Thoracic aorta (tissue), 2 donors: ENCODE measurements around the gene KISS1. TPM values are rescaled to one million over a fixed set of nuclear protein-coding genes. Genes with fewer than 3 reads are reported as not detected.

Experiments used
- ATAC-seq: fragments of 150-250 bp; one replicate; pipeline ENCODE4 v1.8.0; 2017; ENCODE audit warnings: low read depth; ENCODE audit not compliant: insufficient number of reproducible peaks, low FRiP score
- DNase-seq: peaks from one replicate; pipeline ENCODE4 v3.0.0-alpha.2; 2020; ENCODE audit warnings: low spot score
- H3K27ac ChIP-seq, 2 donors: fragments of 200-600 bp; sonication (generic); 1 replicate in 1 of 2; 2 replicates in 1 of 2; pipeline ENCODE4 v1.5.1; 2016; ENCODE audit warnings: mild to moderate bottlenecking in 2 of 2, moderate library complexity in 2 of 2
- H3K27me3 ChIP-seq: fragments of 200-600 bp; sonication (generic); replicated peaks from 2 replicates; pipeline ENCODE4 v1.6.0; 2016; ENCODE audit warnings: mild to moderate bottlenecking; ENCODE audit not compliant: insufficient read depth
- H3K36me3 ChIP-seq: fragments of 200-600 bp; sonication (generic); one replicate; pipeline ENCODE4 v1.5.1; 2016
- H3K4me1 ChIP-seq, 2 donors: fragments of 200-600 bp; sonication (generic); 1 replicate in 1 of 2; 2 replicates in 1 of 2; pipeline versions ENCODE4 v1.5.1 to v1.6.0; 2016; ENCODE audit warnings: low read depth in 2 of 2, mild to moderate bottlenecking in 1 of 2; ENCODE audit not compliant: control insufficient read depth in 1 of 2
- H3K4me3 ChIP-seq: fragments of 200-600 bp; sonication (generic); 2 replicates; pipeline ENCODE4 v1.5.1; 2016; ENCODE audit warnings: mild to moderate bottlenecking
- H3K9me3 ChIP-seq: fragments of 200-600 bp; sonication (generic); 2 replicates; pipeline ENCODE4 v1.5.1; 2016
- total RNA-seq, 2 donors: library from RNA; depleted of rRNA; stranded (reverse); fragments of >200 nt; gene quantifications; one replicate each; pipeline versions ENCODE4 v1.1.0 to v1.2.3, GENCODE V29; 2016
- TF ChIP-seq, protein P1 (sequence below): fragments of 200-600 bp; sonication (generic); IDR thresholded peaks from one replicate; pipeline ENCODE4 v1.5.1; 2019; ENCODE audit warnings: antibody characterized with exemption

KISS1 gene
- total RNA-seq, 2 donors from 2014 or later, result not detected

DNA sequence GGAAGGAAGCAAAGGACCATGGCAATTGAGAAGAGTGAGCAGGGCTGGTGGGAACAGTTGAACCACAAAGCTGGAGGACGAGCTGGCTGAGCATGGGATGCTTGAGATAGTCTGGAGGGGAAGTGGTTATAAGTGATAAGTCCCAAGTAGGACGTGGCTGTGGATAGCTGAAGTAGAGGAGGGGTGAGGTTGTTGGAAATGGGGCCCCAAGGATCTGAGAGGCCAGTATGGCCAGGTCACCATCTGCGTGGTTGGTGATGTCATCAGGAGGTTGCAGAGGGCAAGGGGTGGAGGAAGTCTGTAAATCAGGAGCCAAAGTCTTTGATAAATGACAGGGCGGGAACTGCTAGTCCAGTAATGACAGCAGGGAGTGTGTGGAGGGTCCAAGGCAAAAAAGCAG lies 19.2 kb downstream of the KISS1 start:
- DNase-seq (no peak), ATAC-seq (no peak)
- H3K27me3 ChIP-seq, result no peaks in the 10 kb centered on the region

DNA sequence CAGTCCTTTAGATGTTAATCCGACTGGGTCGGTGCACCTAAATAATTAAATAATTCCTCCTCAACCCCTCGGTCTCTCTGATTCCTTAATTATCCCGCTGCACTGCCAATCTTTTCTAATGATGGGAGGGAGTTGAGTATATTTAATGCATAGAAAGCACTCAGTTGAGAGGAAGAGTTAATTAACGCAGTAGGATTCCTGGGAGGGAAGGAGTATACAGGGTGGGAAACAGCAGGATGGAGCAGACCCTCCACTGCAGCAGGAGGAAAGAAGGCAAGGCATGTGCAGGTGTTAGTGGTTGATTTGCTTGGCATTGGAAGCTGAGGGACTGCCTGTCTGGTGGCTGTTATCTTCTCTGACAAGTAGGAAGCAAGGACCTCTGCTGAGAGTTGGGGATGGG lies 20.2 kb downstream of the KISS1 start:
- Histone ChIP-seq H3K9me3 (no peaks in the 10 kb centered on the region), H3K27ac (no peak overlapping the region), H3K36me3 (no peaks in the 10 kb centered on the region), H3K4me1 (no peaks in the 10 kb centered on the region), H3K4me3 (no peak overlapping the region), H3K27me3 (no peaks in the 10 kb centered on the region)
- TF ChIP-seq, protein P1, sequence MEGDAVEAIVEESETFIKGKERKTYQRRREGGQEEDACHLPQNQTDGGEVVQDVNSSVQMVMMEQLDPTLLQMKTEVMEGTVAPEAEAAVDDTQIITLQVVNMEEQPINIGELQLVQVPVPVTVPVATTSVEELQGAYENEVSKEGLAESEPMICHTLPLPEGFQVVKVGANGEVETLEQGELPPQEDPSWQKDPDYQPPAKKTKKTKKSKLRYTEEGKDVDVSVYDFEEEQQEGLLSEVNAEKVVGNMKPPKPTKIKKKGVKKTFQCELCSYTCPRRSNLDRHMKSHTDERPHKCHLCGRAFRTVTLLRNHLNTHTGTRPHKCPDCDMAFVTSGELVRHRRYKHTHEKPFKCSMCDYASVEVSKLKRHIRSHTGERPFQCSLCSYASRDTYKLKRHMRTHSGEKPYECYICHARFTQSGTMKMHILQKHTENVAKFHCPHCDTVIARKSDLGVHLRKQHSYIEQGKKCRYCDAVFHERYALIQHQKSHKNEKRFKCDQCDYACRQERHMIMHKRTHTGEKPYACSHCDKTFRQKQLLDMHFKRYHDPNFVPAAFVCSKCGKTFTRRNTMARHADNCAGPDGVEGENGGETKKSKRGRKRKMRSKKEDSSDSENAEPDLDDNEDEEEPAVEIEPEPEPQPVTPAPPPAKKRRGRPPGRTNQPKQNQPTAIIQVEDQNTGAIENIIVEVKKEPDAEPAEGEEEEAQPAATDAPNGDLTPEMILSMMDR, result no peak
- DNase-seq (no peak), ATAC-seq (no peak)

More for the DNA sequence above, 19.2 kb downstream of the KISS1 start:
- Histone ChIP-seq H3K36me3 (no peaks in the 10 kb centered on the region), H3K4me3 (no peak overlapping the region), H3K4me1 (no peaks in the 10 kb centered on the region), H3K27ac (no peak overlapping the region), H3K9me3 (no peaks in the 10 kb centered on the region)
- TF ChIP-seq, protein P1, result no peak

DNA sequence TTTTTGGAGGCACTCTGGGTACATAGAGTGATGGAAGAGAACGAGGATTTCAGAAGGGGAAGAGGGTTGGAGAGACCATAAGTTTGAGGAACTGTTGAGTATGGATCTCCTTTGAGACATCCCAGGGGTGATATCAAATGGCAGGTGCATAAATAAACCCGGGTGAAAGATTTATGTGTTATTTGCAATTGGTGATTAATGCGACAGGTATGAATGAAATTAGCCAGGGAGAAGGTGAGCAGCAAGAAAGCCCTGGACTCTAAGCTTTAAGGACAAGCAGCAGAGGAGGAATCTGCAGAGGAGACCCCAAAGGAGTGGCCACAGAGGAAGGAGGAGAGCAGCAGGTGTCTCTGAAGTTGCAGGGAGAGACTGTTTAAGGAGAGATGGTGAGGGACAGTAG lies 21.3 kb downstream of the KISS1 start:
- Histone ChIP-seq H3K4me1 (no peaks in the 10 kb centered on the region), H3K4me3 (no peak overlapping the region), H3K27ac (no peak overlapping the region), H3K36me3 (no peaks in the 10 kb centered on the region), H3K9me3 (peaks cover 4% of the 10 kb centered on the region), H3K27me3 (no peaks in the 10 kb centered on the region)
- DNase-seq (no peak), ATAC-seq (no peak)
- TF ChIP-seq, protein P1, result no peak

DNA sequence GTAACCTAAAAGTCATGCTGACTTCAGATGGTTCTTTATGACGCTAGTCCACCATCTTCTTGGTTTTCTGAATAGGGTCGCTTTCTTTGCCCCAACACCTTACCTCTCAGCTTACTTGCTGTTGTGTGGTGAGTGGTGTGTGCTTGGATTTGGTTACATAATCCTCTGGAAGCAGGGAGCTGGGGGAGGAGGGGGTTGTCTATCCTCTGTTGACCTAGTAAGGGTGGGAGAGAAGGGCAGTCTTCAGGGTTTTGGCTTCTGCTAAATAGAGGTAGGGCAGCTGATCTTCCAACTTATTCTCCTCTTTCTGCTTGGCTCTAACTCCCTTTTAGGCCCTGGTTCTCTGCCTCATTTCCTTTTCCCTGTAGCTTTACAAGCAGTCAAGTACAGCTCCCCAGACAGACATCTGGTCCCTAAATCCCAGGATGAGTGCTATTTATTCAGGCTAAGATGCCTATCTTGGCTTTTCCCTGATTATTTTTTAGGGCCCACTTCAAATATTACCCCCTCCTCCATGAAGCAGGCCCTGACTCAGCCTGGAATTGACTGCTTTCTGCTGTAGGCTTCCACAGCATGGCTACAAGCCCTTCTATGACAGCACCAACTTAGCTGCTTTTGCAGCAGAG lies 23.8 kb downstream of the KISS1 start:
- Histone ChIP-seq H3K4me3 (no peak overlapping the region), H3K36me3 (no peaks in the 10 kb centered on the region), H3K4me1 (no peaks in the 10 kb centered on the region), H3K27me3 (no peaks in the 10 kb centered on the region), H3K27ac (no peak overlapping the region), H3K9me3 (peaks cover 12% of the 10 kb centered on the region)
- TF ChIP-seq, protein P1, result no peak
- DNase-seq (no peak), ATAC-seq (no peak)

DNA sequence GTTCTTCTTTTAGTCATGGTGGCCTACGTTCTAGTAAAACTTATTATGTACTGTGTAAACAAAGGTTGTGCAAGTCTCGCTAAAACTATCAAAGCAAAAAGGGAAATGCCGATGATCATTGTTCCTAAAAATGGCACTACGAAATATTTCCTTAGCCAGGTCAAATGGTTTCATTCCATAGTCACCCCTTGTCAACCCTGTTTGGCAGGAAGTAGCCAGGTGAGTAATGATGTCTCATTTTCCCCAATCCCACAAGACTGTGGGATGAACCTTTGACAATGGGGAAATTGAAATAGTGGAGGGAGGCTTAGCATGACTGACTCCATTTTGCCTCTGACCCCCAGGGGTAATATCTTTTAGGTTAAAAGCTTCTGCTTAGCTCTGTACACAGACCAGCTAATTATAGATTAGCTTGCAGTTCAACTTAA lies 24.5 kb downstream of the KISS1 start:
- Histone ChIP-seq H3K4me1 (no peaks in the 10 kb centered on the region), H3K9me3 (peaks cover 12% of the 10 kb centered on the region), H3K4me3 (no peak overlapping the region), H3K27me3 (no peaks in the 10 kb centered on the region), H3K27ac (no peak overlapping the region), H3K36me3 (no peaks in the 10 kb centered on the region)
- DNase-seq, result no peak
- TF ChIP-seq, protein P1, result no peak
- ATAC-seq, result no peak
